Thoracic aorta (tissue), 2 donors: ENCODE measurements around the gene BMAL1. TPM values are rescaled to one million over a fixed set of nuclear protein-coding genes. Genes with fewer than 3 reads are reported as not detected.

Experiments used
- ATAC-seq: fragments of 150-250 bp; one replicate; pipeline ENCODE4 v1.8.0; 2017; ENCODE audit warnings: low read depth; ENCODE audit not compliant: insufficient number of reproducible peaks, low FRiP score
- DNase-seq: peaks from one replicate; pipeline ENCODE4 v3.0.0-alpha.2; 2020; ENCODE audit warnings: low spot score
- H3K27ac ChIP-seq, 2 donors: fragments of 200-600 bp; sonication (generic); 1 replicate in 1 of 2; 2 replicates in 1 of 2; pipeline ENCODE4 v1.5.1; 2016; ENCODE audit warnings: mild to moderate bottlenecking in 2 of 2, moderate library complexity in 2 of 2
- H3K27me3 ChIP-seq: fragments of 200-600 bp; sonication (generic); replicated peaks from 2 replicates; pipeline ENCODE4 v1.6.0; 2016; ENCODE audit warnings: mild to moderate bottlenecking; ENCODE audit not compliant: insufficient read depth
- H3K36me3 ChIP-seq: fragments of 200-600 bp; sonication (generic); one replicate; pipeline ENCODE4 v1.5.1; 2016
- H3K4me1 ChIP-seq, 2 donors: fragments of 200-600 bp; sonication (generic); 1 replicate in 1 of 2; 2 replicates in 1 of 2; pipeline versions ENCODE4 v1.5.1 to v1.6.0; 2016; ENCODE audit warnings: low read depth in 2 of 2, mild to moderate bottlenecking in 1 of 2; ENCODE audit not compliant: control insufficient read depth in 1 of 2
- H3K4me3 ChIP-seq: fragments of 200-600 bp; sonication (generic); 2 replicates; pipeline ENCODE4 v1.5.1; 2016; ENCODE audit warnings: mild to moderate bottlenecking
- H3K9me3 ChIP-seq: fragments of 200-600 bp; sonication (generic); 2 replicates; pipeline ENCODE4 v1.5.1; 2016
- total RNA-seq, 2 donors: library from RNA; depleted of rRNA; stranded (reverse); fragments of >200 nt; gene quantifications; one replicate each; pipeline versions ENCODE4 v1.1.0 to v1.2.3, GENCODE V29; 2016
- TF ChIP-seq, protein P1 (sequence below): fragments of 200-600 bp; sonication (generic); IDR thresholded peaks from one replicate; pipeline ENCODE4 v1.5.1; 2019; ENCODE audit warnings: antibody characterized with exemption

Gene BMAL1
- total RNA-seq, 2 donors from 2014 or later: 21.8 to 40.8 TPM

DNA sequence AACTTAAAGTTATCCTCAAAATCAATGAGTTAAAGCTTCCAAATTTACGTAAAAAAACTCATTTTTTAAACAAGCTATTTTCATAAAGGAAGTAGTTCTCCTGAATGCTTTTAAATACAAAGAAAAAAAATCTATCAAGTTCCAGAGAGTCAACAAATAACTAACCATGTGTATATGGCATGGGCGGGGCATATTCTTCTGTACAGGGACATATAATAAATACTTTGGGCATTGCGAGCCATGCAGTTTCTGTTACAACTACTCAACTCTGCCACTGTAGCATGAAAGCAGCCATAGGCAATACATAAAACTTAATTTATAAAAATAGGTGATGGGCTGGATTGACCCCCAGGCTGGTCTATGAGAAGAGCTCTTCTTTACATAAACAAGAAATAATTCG, 127.6 kb downstream of the BMAL1 start:
- DNase-seq: no peak
- H3K4me1 ChIP-seq: no peaks in the 10 kb centered on the region
- no peaks in the 10 kb centered on the region for H3K9me3 ChIP-seq
- H3K4me3 ChIP-seq: no peak overlapping the region
- H3K27me3 ChIP-seq: no peaks in the 10 kb centered on the region
- H3K27ac ChIP-seq: no peak overlapping the region
- ATAC-seq: no peak
- TF ChIP-seq, protein P1, sequence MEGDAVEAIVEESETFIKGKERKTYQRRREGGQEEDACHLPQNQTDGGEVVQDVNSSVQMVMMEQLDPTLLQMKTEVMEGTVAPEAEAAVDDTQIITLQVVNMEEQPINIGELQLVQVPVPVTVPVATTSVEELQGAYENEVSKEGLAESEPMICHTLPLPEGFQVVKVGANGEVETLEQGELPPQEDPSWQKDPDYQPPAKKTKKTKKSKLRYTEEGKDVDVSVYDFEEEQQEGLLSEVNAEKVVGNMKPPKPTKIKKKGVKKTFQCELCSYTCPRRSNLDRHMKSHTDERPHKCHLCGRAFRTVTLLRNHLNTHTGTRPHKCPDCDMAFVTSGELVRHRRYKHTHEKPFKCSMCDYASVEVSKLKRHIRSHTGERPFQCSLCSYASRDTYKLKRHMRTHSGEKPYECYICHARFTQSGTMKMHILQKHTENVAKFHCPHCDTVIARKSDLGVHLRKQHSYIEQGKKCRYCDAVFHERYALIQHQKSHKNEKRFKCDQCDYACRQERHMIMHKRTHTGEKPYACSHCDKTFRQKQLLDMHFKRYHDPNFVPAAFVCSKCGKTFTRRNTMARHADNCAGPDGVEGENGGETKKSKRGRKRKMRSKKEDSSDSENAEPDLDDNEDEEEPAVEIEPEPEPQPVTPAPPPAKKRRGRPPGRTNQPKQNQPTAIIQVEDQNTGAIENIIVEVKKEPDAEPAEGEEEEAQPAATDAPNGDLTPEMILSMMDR: no peak
- H3K36me3 ChIP-seq: peaks cover 24% of the 10 kb centered on the region

DNA sequence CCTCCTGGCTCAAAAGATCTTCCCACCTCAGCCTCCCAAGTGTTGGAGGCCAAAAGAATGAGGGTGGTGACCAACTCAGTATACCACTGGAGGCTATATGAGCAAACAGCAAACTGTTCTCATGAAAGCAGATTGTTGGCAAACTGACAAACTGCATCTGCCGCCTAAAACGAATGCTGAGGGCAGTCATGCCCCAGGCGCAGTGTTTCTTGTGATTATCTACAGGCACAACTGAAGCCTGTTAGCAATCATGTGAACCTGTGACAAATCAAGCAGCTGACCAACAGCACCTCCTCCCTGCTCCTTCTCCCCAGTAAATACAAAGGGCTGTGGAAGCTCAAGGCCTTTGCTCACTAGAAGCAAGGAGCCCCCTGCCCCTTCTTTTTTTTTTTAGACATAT, 137.6 kb downstream of the BMAL1 start:
- Histone ChIP-seq H3K4me3 (no peak overlapping the region), H3K4me1 (peaks cover 0 to 2% of the 10 kb centered on the region in 2 donors), H3K36me3 (peaks cover 27% of the 10 kb centered on the region), H3K9me3 (no peaks in the 10 kb centered on the region), H3K27ac (no peak overlapping the region), H3K27me3 (no peaks in the 10 kb centered on the region)
- TF ChIP-seq, protein P1: no peak
- no peak for ATAC-seq
- DNase-seq: no peak

DNA sequence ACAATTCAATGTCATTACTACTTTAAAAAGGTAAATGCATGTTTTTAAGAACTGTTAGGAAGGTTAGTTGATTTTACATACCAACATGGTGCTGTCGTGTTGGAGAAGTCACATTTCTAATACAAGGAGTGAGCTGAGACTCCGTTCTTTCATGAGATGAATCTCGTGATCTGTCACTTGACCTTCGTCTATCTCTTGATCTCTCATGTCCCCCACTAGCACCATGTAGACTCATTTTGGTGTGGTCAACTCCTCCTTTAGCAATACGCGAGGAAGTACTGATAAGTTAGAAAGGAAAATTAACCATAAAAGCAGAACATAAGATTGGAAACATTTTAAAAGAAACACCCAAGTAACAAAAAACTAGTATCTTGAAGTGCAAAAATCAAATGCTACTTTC, 144.0 kb downstream of the BMAL1 start:
- no peak overlapping the region for H3K27ac ChIP-seq
- no peak for ATAC-seq
- no peaks in the 10 kb centered on the region for H3K9me3 ChIP-seq
- H3K36me3 ChIP-seq: peaks cover 4% of the 10 kb centered on the region
- TF ChIP-seq, protein P1: no peak
- H3K4me3 ChIP-seq: no peak overlapping the region
- DNase-seq: no peak
- H3K4me1 ChIP-seq: peaks cover 5 to 44% of the 10 kb centered on the region in 2 donors
- H3K27me3 ChIP-seq: no peaks in the 10 kb centered on the region

DNA sequence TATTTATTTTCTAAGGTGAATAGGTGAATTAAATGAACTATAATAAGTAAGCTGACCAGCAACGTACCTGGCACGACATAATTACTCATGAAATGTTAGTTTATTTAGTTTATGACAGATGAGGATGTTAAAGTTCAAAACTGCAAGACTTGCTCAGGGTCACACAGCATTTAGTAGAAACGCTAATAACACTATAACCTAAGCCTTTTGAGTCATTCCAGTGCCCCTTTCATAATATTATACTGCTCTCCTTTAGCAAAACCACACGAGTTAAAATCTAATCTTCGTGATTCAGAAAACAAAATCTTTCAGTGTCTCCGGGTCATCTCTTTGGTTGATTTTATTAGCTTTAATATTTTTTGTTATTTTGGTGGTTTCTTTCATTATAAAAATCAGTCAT, 145.8 kb downstream of the BMAL1 start:
- H3K36me3 ChIP-seq: no peaks in the 10 kb centered on the region
- H3K27ac ChIP-seq: no peak overlapping the region
- TF ChIP-seq, protein P1: no peak
- no peaks in the 10 kb centered on the region for H3K9me3 ChIP-seq
- DNase-seq: no peak
- H3K27me3 ChIP-seq: no peaks in the 10 kb centered on the region
- no peak overlapping the region for H3K4me3 ChIP-seq
- peaks cover 5 to 44% of the 10 kb centered on the region in 2 donors for H3K4me1 ChIP-seq
- ATAC-seq: no peak

DNA sequence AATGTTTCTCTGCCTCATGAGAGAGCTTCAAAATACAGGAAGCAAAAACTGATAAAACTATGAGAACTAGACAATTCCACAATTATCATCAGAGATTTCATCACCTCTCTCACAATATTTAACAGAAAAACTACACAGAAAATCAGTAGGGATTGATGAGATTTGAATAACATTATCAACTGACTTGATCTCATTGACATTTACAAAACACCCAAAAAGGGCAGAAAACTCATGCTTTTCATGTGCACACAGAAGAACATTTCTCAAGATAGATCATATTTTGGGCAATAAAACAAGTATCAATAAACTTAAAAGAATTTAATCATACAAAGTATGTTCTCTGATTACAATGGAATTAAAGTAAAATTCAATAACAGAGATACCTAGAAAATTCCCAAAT, 149.8 kb downstream of the BMAL1 start:
- no peak overlapping the region for H3K27ac ChIP-seq
- no peaks in the 10 kb centered on the region for H3K36me3 ChIP-seq
- no peaks in the 10 kb centered on the region for H3K9me3 ChIP-seq
- no peaks in the 10 kb centered on the region for H3K27me3 ChIP-seq
- ATAC-seq (no peak), DNase-seq (no peak)
- H3K4me3 ChIP-seq: no peak overlapping the region
- H3K4me1 ChIP-seq: peaks cover 3 to 26% of the 10 kb centered on the region in 2 donors
- TF ChIP-seq, protein P1: no peak
